ENCODE data around the gene ARPC5. TPM values are rescaled to one million over a fixed set of nuclear protein-coding genes. Genes with fewer than 3 reads are reported as not detected.

Gene ARPC5
- total RNA-seq, 1 donor from 2014 or later: 68.0 TPM

- H3K4me1 Mint-ChIP-seq (ENCODE audit: low read depth): no peaks in the 10 kb centered on the region
- no peaks in the 10 kb centered on the region for H3K9me3 Mint-ChIP-seq (ENCODE audit: low read depth)
- no peak for DNase-seq (ENCODE audit: low spot score, unreplicated experiment)
- H3K27ac Mint-ChIP-seq: no peak overlapping the region
- no peaks in the 10 kb centered on the region for H3K36me3 Mint-ChIP-seq (ENCODE audit: insufficient read depth)
- H3K27me3 Mint-ChIP-seq: peaks cover 7% of the 10 kb centered on the region
- no peak overlapping the region for H3K4me3 Mint-ChIP-seq (ENCODE audit: low read depth)
- no peak for TF ChIP-seq CTCF (IDR thresholded peaks at IDR 0.05; ENCODE audit: unreplicated experiment)
These were observed 37.2 kb downstream of the ARPC5 start for GRCh38 chr1:183598386-183598785.

GRCh38 chr1:183597656-183598347 is 37.8 kb downstream of the ARPC5 start:
- Mint-ChIP-seq H3K36me3 (ENCODE audit: insufficient read depth) (no peaks in the 10 kb centered on the region), H3K4me1 (ENCODE audit: low read depth) (no peaks in the 10 kb centered on the region), H3K27ac (no peak overlapping the region), H3K27me3 (peaks cover 8% of the 10 kb centered on the region), H3K4me3 (ENCODE audit: low read depth) (no peak overlapping the region), H3K9me3 (ENCODE audit: low read depth) (no peaks in the 10 kb centered on the region)
- no peak for DNase-seq (ENCODE audit: low spot score, unreplicated experiment)
- no peak for TF ChIP-seq CTCF (IDR thresholded peaks at IDR 0.05; ENCODE audit: unreplicated experiment)

- Mint-ChIP-seq H3K27ac (no peak overlapping the region), H3K4me1 (ENCODE audit: low read depth) (no peaks in the 10 kb centered on the region), H3K36me3 (ENCODE audit: insufficient read depth) (no peaks in the 10 kb centered on the region), H3K9me3 (ENCODE audit: low read depth) (no peaks in the 10 kb centered on the region), H3K4me3 (ENCODE audit: low read depth) (no peak overlapping the region), H3K27me3 (peaks cover 11% of the 10 kb centered on the region)
- no peak for DNase-seq (ENCODE audit: low spot score, unreplicated experiment)
- no peak for TF ChIP-seq CTCF (IDR thresholded peaks at IDR 0.05; ENCODE audit: unreplicated experiment)
These were observed 39.1 kb downstream of the ARPC5 start for GRCh38 chr1:183596500-183596899.

GRCh38 chr1:183595537-183595936 is 40.0 kb downstream of the ARPC5 start:
- Mint-ChIP-seq H3K27ac (no peak overlapping the region), H3K4me3 (ENCODE audit: low read depth) (no peak overlapping the region), H3K4me1 (ENCODE audit: low read depth) (no peaks in the 10 kb centered on the region), H3K9me3 (ENCODE audit: low read depth) (no peaks in the 10 kb centered on the region), H3K27me3 (peaks cover 11% of the 10 kb centered on the region), H3K36me3 (ENCODE audit: insufficient read depth) (no peaks in the 10 kb centered on the region)
- no peak for DNase-seq (ENCODE audit: low spot score, unreplicated experiment)
- TF ChIP-seq CTCF (IDR thresholded peaks at IDR 0.05; ENCODE audit: unreplicated experiment): no peak

GRCh38 chr1:183593356-183593755 is 42.2 kb downstream of the ARPC5 start:
- no peak for TF ChIP-seq CTCF (IDR thresholded peaks at IDR 0.05; ENCODE audit: unreplicated experiment)
- DNase-seq (ENCODE audit: low spot score, unreplicated experiment): no peak
- no peaks in the 10 kb centered on the region for H3K9me3 Mint-ChIP-seq (ENCODE audit: low read depth)
- H3K4me3 Mint-ChIP-seq (ENCODE audit: low read depth): no peak overlapping the region
- H3K27ac Mint-ChIP-seq: no peak overlapping the region
- H3K27me3 Mint-ChIP-seq: peaks cover 11% of the 10 kb centered on the region
- H3K4me1 Mint-ChIP-seq (ENCODE audit: low read depth): peaks cover 1% of the 10 kb centered on the region
- no peaks in the 10 kb centered on the region for H3K36me3 Mint-ChIP-seq (ENCODE audit: insufficient read depth)

Measured in progenitor cell of endocrine pancreas (in vitro differentiated cells).